B cell (primary cell): ENCODE results near the gene DUSP7. TPM values are rescaled to one million over a fixed set of nuclear protein-coding genes. Genes with fewer than 3 reads are reported as not detected.

ENCODE experiments used
- ATAC-seq: fragments of 200-7000 bp; cut with Tn5 transposase; one replicate; pipeline ENCODE4 v1.10.0; 2021; ENCODE audit warnings: low read depth, mild to moderate bottlenecking, moderate number of reproducible peaks, moderate library complexity
- CTCF ChIA-PET: fragments of 350-600 bp; sonication (Branson Sonifier 250); formaldehyde crosslinking; loops from one replicate; lab custom pipeline; 2021; ENCODE audit warnings: antibody characterized with exemption, inconsistent platforms; lab: Charles Lee
- POLR2A ChIA-PET: fragments of 350-600 bp; sonication (Branson Sonifier 250); formaldehyde crosslinking; loops from one replicate; lab custom pipeline; 2021; ENCODE audit warnings: antibody characterized with exemption; lab: Charles Lee
- DNase-seq: peaks from one replicate; pipeline ENCODE4 v3.0.0; 2013
- H2AFZ ChIP-seq: 2 replicates; pipeline ENCODE4 v1.6.1; 2012; ENCODE audit warnings: mild to moderate bottlenecking, low read depth, low read length; ENCODE audit not compliant: insufficient read depth, poor library complexity, severe bottlenecking
- H3K27ac ChIP-seq, 2 donors: 1 replicate in 1 of 2; 2 replicates in 1 of 2; pipeline ENCODE4 v1.5.1; 2012 to 2013; ENCODE audit warnings: low read length in 2 of 2, mild to moderate bottlenecking in 2 of 2, moderate library complexity in 1 of 2
- H3K27me3 ChIP-seq, 4 experiments: fragments of 200-600 bp in 1 of 4; sonication (generic) in 1 of 4; replicated peaks in 1 of 4; 1 replicate in 2 of 4; 2 replicates in 2 of 4; pipeline versions ENCODE4 v1.6.1 to v1.7.0; 2013 to 2016; ENCODE audit warnings: low read length in 3 of 4, mild to moderate bottlenecking in 2 of 4, mixed read lengths in 1 of 4, moderate library complexity in 1 of 4; ENCODE audit not compliant: insufficient read depth in 4 of 4, control insufficient read depth in 3 of 4; ENCODE audit errors: control extremely low read depth in 1 of 4
- H3K36me3 ChIP-seq, 2 experiments: replicated peaks in 1 of 2; 1 replicate in 1 of 2; 2 replicates in 1 of 2; pipeline versions ENCODE4 v1.6.1 to v1.7.1; 2013; ENCODE audit warnings: low read length in 1 of 2; ENCODE audit not compliant: insufficient read depth in 2 of 2, control insufficient read depth in 1 of 2; ENCODE audit errors: control extremely low read depth in 1 of 2, extremely low read depth in 1 of 2
- H3K4me1 ChIP-seq, 2 donors: fragments of 200-600 bp in 1 of 2; sonication (generic) in 1 of 2; 1 replicate in 1 of 2; 2 replicates in 1 of 2; pipeline versions ENCODE4 v1.5.1 to v1.6.1; 2013 to 2017; ENCODE audit warnings: low read length in 2 of 2; ENCODE audit not compliant: control insufficient read depth in 2 of 2, insufficient read depth in 2 of 2
- H3K4me2 ChIP-seq: replicated peaks from 2 replicates; pipeline ENCODE3; 2012; ENCODE audit warnings: mild to moderate bottlenecking, low read depth, low read length; ENCODE audit not compliant: poor library complexity, severe bottlenecking
- H3K4me3 ChIP-seq, 5 experiments: fragments of 200-600 bp in 1 of 5; sonication (generic) in 1 of 5; 1 replicate in 3 of 5; 2 replicates in 2 of 5; pipeline versions ENCODE4 v1.5.1 to v1.7.0; 2011 to 2016; ENCODE audit warnings: low read length in 4 of 5, mild to moderate bottlenecking in 4 of 5, low read depth in 2 of 5, control low read depth in 1 of 5, moderate library complexity in 1 of 5; ENCODE audit not compliant: insufficient read depth in 1 of 5; ENCODE audit errors: control extremely low read depth in 1 of 5, extremely low read depth in 1 of 5
- H3K79me2 ChIP-seq: fragments of 200-600 bp; sonication (generic); one replicate; pipeline ENCODE4 v1.6.0; 2016; ENCODE audit warnings: low read length; ENCODE audit not compliant: control insufficient read depth, insufficient read depth
- H3K9ac ChIP-seq: fragments of 200-600 bp; sonication (generic); 2 replicates; pipeline ENCODE4 v1.6.1; 2017; ENCODE audit warnings: mild to moderate bottlenecking, low read length, moderate library complexity
- H3K9me3 ChIP-seq, 3 donors: one replicate each; pipeline versions ENCODE4 v1.6.1 to v1.7.1; 2013; ENCODE audit warnings: low read length in 2 of 3; ENCODE audit not compliant: control insufficient read depth in 2 of 3, insufficient read depth in 1 of 3; ENCODE audit errors: control extremely low read depth in 1 of 3
- H4K20me1 ChIP-seq: 2 replicates; pipeline ENCODE4 v1.6.0; 2012; ENCODE audit warnings: mild to moderate bottlenecking, low read length; ENCODE audit not compliant: insufficient read depth, control insufficient read depth, poor library complexity, severe bottlenecking
- H3K27ac Mint-ChIP-seq: one replicate; pipeline ENCODE4 v1.8.0; 2021; ENCODE audit warnings: mixed read lengths
- H3K27me3 Mint-ChIP-seq: one replicate; pipeline ENCODE4 v1.8.0; 2021; ENCODE audit warnings: mixed read lengths
- H3K4me1 Mint-ChIP-seq: one replicate; pipeline ENCODE4 v1.8.0; 2021; ENCODE audit warnings: mixed read lengths
- H3K4me3 Mint-ChIP-seq: one replicate; pipeline ENCODE4 v1.8.0; 2021; ENCODE audit warnings: mixed read lengths
- H3K9me3 Mint-ChIP-seq: one replicate; pipeline ENCODE4 v1.8.0; 2022; ENCODE audit warnings: mixed read lengths; ENCODE audit not compliant: insufficient read depth
- CTCF ChIP-seq: fragments of 200-600 bp; IDR thresholded peaks from one replicate; pipeline ENCODE4 v1.8.0; 2022; ENCODE audit warnings: antibody characterized with exemption, mild to moderate bottlenecking
- EZH2 ChIP-seq: IDR thresholded peaks from 2 replicates; pipeline ENCODE4 v1.6.1; 2012; ENCODE audit warnings: borderline replicate concordance, low read depth, mild to moderate bottlenecking, moderate library complexity, low read length; ENCODE audit not compliant: insufficient read depth, poor library complexity, severe bottlenecking
- WGBS: methylation state at CpG from one replicate; pipeline ENCODE4 v1.1.5; 2013; ENCODE audit warnings: missing lambda C conversion rate; ENCODE audit not compliant: insufficient coverage; 5-methylcytosine and 5-hydroxymethylcytosine counted together
- intact Hi-C: fragments of 100-400 bp; cut with micrococcal nuclease; formaldehyde crosslinking; loops from one replicate; pipeline ENCODE4 v1.10.0; 2022
- polyA plus RNA-seq: library from polyadenylated mRNA; depleted of rRNA; stranded (reverse); fragments of >200 nt; gene quantifications from 2 replicates; pipeline ENCODE4 v1.2.3, GENCODE V29; 2012
- total RNA-seq, 2 donors: library from RNA; stranded (reverse); fragments of 120-200 nt in 1 of 2; gene quantifications; 1 replicate in 1 of 2; 2 replicates in 1 of 2; pipeline versions ENCODE4 v1.2.3 to v1.2.4, GENCODE V29; 2013 to 2022

The DUSP7 gene
- total and polyA plus RNA-seq, 2 donors (not counting 1 experiment from before 2014, with no cell fraction given) = 5.1 to 6.9 TPM

GRCh38 chr3:52072471-52072870 is 16.1 kb upstream of the DUSP7 start:
- Histone ChIP-seq H3K4me1 (no peaks in the 10 kb centered on the region), H3K79me2 (no peaks in the 10 kb centered on the region), H3K4me3 (no peak overlapping the region), H2AFZ (no peak overlapping the region), H3K36me3 (no peaks in the 10 kb centered on the region), H3K9ac (no peak overlapping the region), H3K4me2 (no peak overlapping the region), H4K20me1 (no peaks in the 10 kb centered on the region), H3K27ac (no peak overlapping the region), H3K27me3 (no peaks in the 10 kb centered on the region), H3K9me3 (no peaks in the 10 kb centered on the region)
- TF ChIP-seq CTCF = no peak
- no peak for TF ChIP-seq EZH2
- intact Hi-C loops = no loop called here
- H3K4me3 Mint-ChIP-seq = no peak overlapping the region
- CTCF ChIA-PET = no interaction called here
- H3K27me3 Mint-ChIP-seq = no peaks in the 10 kb centered on the region
- POLR2A ChIA-PET = no interaction called here
- H3K4me1 Mint-ChIP-seq = no peaks in the 10 kb centered on the region
- no peak overlapping the region for H3K27ac Mint-ChIP-seq
- no peak for ATAC-seq
- no peaks in the 10 kb centered on the region for H3K9me3 Mint-ChIP-seq
- 98% methylated on average over 7 of the region's 8 CpGs for WGBS
- no peak for DNase-seq

- ATAC-seq = no peak
- POLR2A ChIA-PET = no interaction called here
- no peak for TF ChIP-seq EZH2
- TF ChIP-seq CTCF = no peak
- WGBS = 95% methylated on average over 4 of the region's 5 CpGs
- Histone ChIP-seq H3K4me3 (no peak overlapping the region), H3K9me3 (no peaks in the 10 kb centered on the region), H3K36me3 (no peaks in the 10 kb centered on the region), H3K27ac (no peak overlapping the region), H4K20me1 (no peaks in the 10 kb centered on the region), H3K9ac (no peak overlapping the region), H3K4me2 (no peak overlapping the region), H3K27me3 (no peaks in the 10 kb centered on the region), H3K79me2 (no peaks in the 10 kb centered on the region), H3K4me1 (no peaks in the 10 kb centered on the region), H2AFZ (no peak overlapping the region)
- Mint-ChIP-seq H3K4me1 (no peaks in the 10 kb centered on the region), H3K4me3 (no peak overlapping the region), H3K27ac (no peak overlapping the region), H3K9me3 (no peaks in the 10 kb centered on the region), H3K27me3 (no peaks in the 10 kb centered on the region)
- no peak for DNase-seq
- intact Hi-C loops = no loop called here
- CTCF ChIA-PET = no interaction called here
Measured at GRCh38 chr3:52072020-52072419, 15.6 kb upstream of the DUSP7 start.
